Psoas muscle (tissue), 8 donors: ENCODE data around the gene LRRC4B. TPM values are rescaled to one million over a fixed set of nuclear protein-coding genes. Genes with fewer than 3 reads are reported as not detected.
"Not testable (repeated sequence)": the region's sequence is repeated elsewhere in the genome, so short reads cannot be mapped to it uniquely, and the experiment has no call there.

Experiments used
- ATAC-seq, 4 donors: fragments of 200-7000 bp; cut with Tn5 transposase; one replicate each; pipeline ENCODE4 v1.9.1; 2020; ENCODE audit warnings: moderate library complexity in 3 of 4, mild to moderate bottlenecking in 2 of 4
- DNase-seq, 2 donors: peaks; one replicate each; pipeline ENCODE4 v3.0.0-alpha.2; 2020
- H3K27ac ChIP-seq: fragments of 200-600 bp; one replicate; pipeline ENCODE4 v1.8.0; 2022
- H3K27me3 ChIP-seq, 3 donors: fragments of 200-600 bp in 1 of 3; one replicate each; pipeline versions ENCODE4 v1.6.1 to v1.8.0; 2013 to 2022; ENCODE audit warnings: low read length in 2 of 3, mild to moderate bottlenecking in 2 of 3, moderate library complexity in 1 of 3; ENCODE audit not compliant: insufficient read depth in 3 of 3
- H3K36me3 ChIP-seq, 2 donors: fragments of 200-600 bp in 1 of 2; one replicate each; pipeline versions ENCODE4 v1.6.1 to v1.8.0; 2013 to 2022; ENCODE audit warnings: low read depth in 1 of 2, mild to moderate bottlenecking in 1 of 2, moderate library complexity in 1 of 2; ENCODE audit not compliant: insufficient read depth in 1 of 2
- H3K4me1 ChIP-seq: fragments of 200-600 bp; one replicate; pipeline ENCODE4 v1.8.0; 2022
- H3K4me3 ChIP-seq: fragments of 200-600 bp; one replicate; pipeline ENCODE4 v1.8.0; 2022; ENCODE audit warnings: mild to moderate bottlenecking
- H3K9me3 ChIP-seq: fragments of 200-600 bp; one replicate; pipeline ENCODE4 v1.8.0; 2022
- CTCF ChIP-seq: fragments of 200-600 bp; IDR thresholded peaks from one replicate; pipeline ENCODE4 v1.8.0; 2022; ENCODE audit warnings: antibody characterized with exemption
- WGBS, 3 donors: extraction: QIAGEN DNeasy Blood & Tissue Kit; methylation state at CpG; one replicate each; pipeline versions ENCODE4 v1.1.6 to v1.1.7; 2013; 5-methylcytosine and 5-hydroxymethylcytosine counted together
- intact Hi-C, 2 donors: fragments of 100-400 bp; cut with DNase I; formaldehyde crosslinking; loops; one replicate each; pipeline versions ENCODE4 v1.11.0 to v1.14.2; 2022
- polyA plus RNA-seq, 3 donors: library from polyadenylated mRNA; stranded (reverse); fragments of 200-250 nt; gene quantifications; one replicate each; pipeline ENCODE4 v1.2.3, GENCODE V29; 2013
- total RNA-seq, 4 donors: library from RNA; stranded (reverse); fragmentation: NEBNext Ultra II Directional in 2 of 4; extraction: Animal tissue kit (Norgen Biotek cat#: 25700) in 2 of 4; gene quantifications; one replicate each; pipeline versions ENCODE4 v1.2.1 to v1.2.4, GENCODE V29; 2021 to 2023
- donor health status: healthy with polysubstance abuse.
- donor health status: DM: no; HTN: no; CAD: no; lungs with moderate emphysema.
- donor health status: Bipolar disorder and iron deficiency.
- donor health status: healthy.
- donor health status: DM: yes; HTN: yes; CAD: no.
- donor health status: DM: no; HTN: no; CAD: no.
- donor health status: DM: no; HTN: no; CAD: no.
- donor health status: DM: yes; HTN: yes; CAD: no.

The LRRC4B gene
- total and polyA plus RNA-seq, 7 donors: 0.04 to 1.0 (median 0.32) TPM

GRCh38 chr19:50599427-50599826, 31.2 kb upstream of the LRRC4B start:
- no peaks in the 10 kb centered on the region for H3K4me1 ChIP-seq
- no peaks in the 10 kb centered on the region for H3K36me3 ChIP-seq
- intact Hi-C loops: no loop called here
- H3K27me3 ChIP-seq: peaks cover 0 to 22% (median 3%) of the 10 kb centered on the region in 3 donors
- no peaks in the 10 kb centered on the region for H3K9me3 ChIP-seq
- DNase-seq: no peak
- no peak for TF ChIP-seq CTCF
- no peak overlapping the region for H3K4me3 ChIP-seq
- WGBS, 3 donors: 43 to 49% (median 44%) methylated on average over 9 of the region's 9 CpGs
- no peak for ATAC-seq
- H3K27ac ChIP-seq: no peak overlapping the region

DNA sequence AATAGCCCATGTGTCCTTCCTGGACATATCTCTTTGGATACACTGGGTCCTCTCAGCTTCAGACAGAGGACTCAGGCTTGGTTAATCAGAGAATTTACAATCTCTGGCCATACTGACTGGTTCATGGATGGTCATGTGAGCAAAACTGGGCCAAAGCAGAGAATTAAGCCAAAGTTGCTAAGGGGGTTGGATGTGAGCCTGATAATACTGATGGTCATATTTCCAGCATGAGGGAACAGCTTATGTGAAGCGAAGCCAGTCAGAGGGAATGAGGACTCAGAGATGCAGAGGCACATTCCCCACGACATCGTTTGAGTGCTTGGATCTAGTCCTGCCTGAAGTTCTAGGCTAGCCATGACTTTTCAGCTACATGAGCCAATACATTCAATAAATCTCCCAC, 22.0 kb upstream of the LRRC4B start:
- Histone ChIP-seq H3K4me3 (no peak overlapping the region), H3K27ac (no peak overlapping the region), H3K36me3 (no peaks in the 10 kb centered on the region), H3K9me3 (no peaks in the 10 kb centered on the region), H3K27me3 (peaks cover 0 to 7% (median 2%) of the 10 kb centered on the region in 3 donors), H3K4me1 (no peaks in the 10 kb centered on the region)
- intact Hi-C loops: no loop called here
- TF ChIP-seq CTCF: no peak
- DNase-seq (no peak), ATAC-seq (no peak)
- WGBS, 3 donors: 24 to 47% (median 30%) methylated on average over 3 of the region's 3 CpGs

- H3K4me3 ChIP-seq, intact Hi-C loops, ATAC-seq, H3K36me3 ChIP-seq, H3K9me3 ChIP-seq, H3K4me1 ChIP-seq, DNase-seq, H3K27ac ChIP-seq: not testable (repeated sequence)
- WGBS, 3 donors: 79 to 82% (median 80%) methylated on average over 21 to 23 of the region's 24 CpGs
- H3K27me3 ChIP-seq: peaks cover 0 to 13% (median 0%) of the 10 kb centered on the region in 3 donors
Observed at GRCh38 chr19:50581795-50582660, 13.8 kb upstream of the LRRC4B start.

DNA sequence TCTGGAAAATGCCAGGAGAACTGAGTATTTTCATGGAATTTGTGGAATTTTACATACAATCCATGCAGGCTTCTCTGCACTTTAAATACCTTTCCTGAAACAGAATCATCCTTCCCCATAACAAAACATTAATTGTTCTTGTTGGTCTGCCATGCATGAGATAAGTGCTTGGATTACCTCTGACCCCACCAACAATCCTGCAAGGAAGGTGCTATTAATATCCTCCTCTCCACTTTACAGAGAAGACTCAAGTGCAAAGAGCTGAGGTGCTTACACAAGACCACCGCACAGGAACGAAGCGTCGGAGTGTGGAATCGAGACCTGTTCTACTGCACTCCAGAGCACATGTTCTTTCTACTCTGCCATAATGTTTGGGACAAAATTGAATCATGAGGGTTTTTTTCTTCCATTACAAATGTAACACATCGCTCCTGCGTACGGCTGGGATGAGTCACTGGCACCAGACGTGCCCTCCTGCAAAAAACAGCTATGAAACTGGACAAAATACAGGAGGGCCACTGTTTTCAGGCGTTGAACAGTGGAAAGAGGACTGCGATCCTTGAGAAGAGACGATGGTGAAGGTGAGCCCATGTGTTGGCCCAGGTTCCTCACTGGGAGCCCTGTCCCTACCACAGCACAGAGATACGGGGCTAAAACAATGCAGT, 12.9 kb upstream of the LRRC4B start:
- Histone ChIP-seq H3K4me3 (no peak overlapping the region), H3K27ac (no peak overlapping the region), H3K27me3 (peaks cover 0 to 15% (median 0%) of the 10 kb centered on the region in 3 donors), H3K4me1 (no peaks in the 10 kb centered on the region), H3K9me3 (no peaks in the 10 kb centered on the region), H3K36me3 (no peaks in the 10 kb centered on the region)
- WGBS, 3 donors: 76 to 79% (median 78%) methylated on average over 13 of the region's 13 CpGs
- TF ChIP-seq CTCF: no peak
- intact Hi-C loops: no loop called here
- ATAC-seq (no peak), DNase-seq (no peak)

DNA sequence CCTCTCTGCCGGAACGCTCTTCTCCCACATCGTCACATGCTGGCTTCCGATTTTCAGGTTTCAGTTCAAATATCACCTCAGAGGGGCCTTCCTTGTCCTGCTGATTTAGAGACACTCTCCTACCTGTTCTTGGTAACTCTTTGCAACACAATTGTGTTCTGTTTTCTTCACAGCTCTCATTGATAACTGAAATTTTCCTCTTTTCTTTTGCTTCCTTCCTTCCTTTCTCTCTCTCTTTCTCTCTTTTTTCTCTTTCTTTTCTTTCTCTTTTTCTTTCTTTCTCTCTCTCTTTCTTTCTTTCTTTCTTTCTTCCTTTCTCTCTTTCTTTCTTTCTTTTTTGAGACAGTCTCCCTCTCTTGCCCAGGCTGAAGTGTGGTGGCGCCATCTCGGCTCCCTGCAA, 12.0 kb upstream of the LRRC4B start:
- ATAC-seq (no peak), DNase-seq (no peak)
- 84 to 85% (median 85%) methylated on average over 6 of the region's 6 CpGs for WGBS, 3 donors
- Histone ChIP-seq H3K27me3 (peaks cover 0 to 16% (median 0%) of the 10 kb centered on the region in 3 donors), H3K4me3 (no peak overlapping the region), H3K4me1 (no peaks in the 10 kb centered on the region), H3K27ac (no peak overlapping the region), H3K36me3 (no peaks in the 10 kb centered on the region), H3K9me3 (no peaks in the 10 kb centered on the region)
- intact Hi-C loops: no loop called here
- no peak for TF ChIP-seq CTCF

DNA sequence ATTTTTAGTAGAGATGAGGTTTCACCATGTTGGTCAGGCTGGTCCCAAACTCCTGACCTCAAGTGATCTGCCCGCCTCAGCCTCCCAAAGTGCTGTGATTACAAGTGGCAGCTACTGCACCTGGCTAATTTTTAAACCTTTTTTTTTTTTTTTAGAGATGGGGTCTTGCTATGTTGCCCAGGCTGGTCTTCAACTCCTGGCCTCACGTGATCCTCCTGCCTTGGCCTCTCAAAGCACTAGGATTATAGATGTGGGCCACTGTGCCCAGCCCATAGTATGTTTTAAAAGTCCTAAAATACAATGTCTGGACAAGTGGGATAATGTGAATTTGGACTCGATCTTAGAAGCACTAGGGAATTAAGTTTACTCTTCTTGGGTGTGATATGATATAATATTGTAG, 8.5 kb upstream of the LRRC4B start:
- intact Hi-C loops: not testable (repeated sequence)
- WGBS, 3 donors: 71 to 72% methylated on average over 3 of the region's 3 CpGs; no CpG with 5 or more reads in 1 of the 3 donors

More for the DNA sequence above, 8.5 kb upstream of the LRRC4B start:
- not testable (repeated sequence) for H3K9me3 ChIP-seq, ATAC-seq, H3K27ac ChIP-seq, H3K36me3 ChIP-seq, DNase-seq, H3K4me3 ChIP-seq, H3K4me1 ChIP-seq
- H3K27me3 ChIP-seq: peaks cover 0 to 19% (median 2%) of the 10 kb centered on the region in 3 donors
